ENCODE measurements around the gene ATP1B3. TPM values are rescaled to one million over a fixed set of nuclear protein-coding genes. Genes with fewer than 3 reads are reported as not detected.

ATP1B3 gene
- total and polyA plus RNA-seq, 2 of the 13 experiments (the other 11 are each of a cell fraction or from before 2014, with no cell fraction given), result 84.3 to 93.6 TPM

DNA sequence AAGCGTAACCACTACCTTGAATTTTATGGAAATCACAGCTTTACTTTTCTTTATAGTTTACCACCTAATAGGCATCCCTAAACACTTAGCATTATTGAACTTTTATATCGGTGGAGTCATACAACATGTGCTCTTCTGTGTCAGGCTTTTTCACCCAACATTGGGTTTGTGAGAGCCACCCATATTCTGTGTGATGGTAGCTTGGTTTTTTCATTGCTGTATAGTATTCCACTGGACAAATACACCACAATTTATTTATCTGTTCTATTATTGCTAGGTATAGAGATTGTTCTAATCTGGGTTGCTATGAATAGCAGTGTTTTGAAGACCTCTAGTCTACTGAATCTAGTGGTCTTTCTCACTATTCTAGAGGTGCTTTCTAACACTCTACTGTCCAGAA lies 31.6 kb upstream of the ATP1B3 start:
- H2AFZ ChIP-seq (ENCODE audit: low read length), result no peak overlapping the region
- no peaks in the 10 kb centered on the region for H3K36me3 ChIP-seq (replicated peaks in 1 of 2; ENCODE audit: control insufficient read depth in 1 of 2, insufficient read depth in 2 of 2, low read length in 2 of 2)
- in situ Hi-C loops (cut with HindIII; ENCODE audit: extremely low pct_ligation_motif_present, low pct_unique_long_range_greater_than_20kb), result no loop called here
- no peaks in the 10 kb centered on the region for H3K9me3 ChIP-seq (ENCODE audit: low read length)
- H3K4me3 ChIP-seq (replicated peaks in 1 of 3; ENCODE audit: insufficient read depth in 1 of 3, low read depth in 2 of 3, low read length in 3 of 3), result no peak overlapping the region
- H3K4me1 ChIP-seq (ENCODE audit: insufficient read depth, low read length), result peaks cover 7% of the 10 kb centered on the region
- BruUV-seq (replicated peaks), result no TSS peak
- FAIRE-seq (no peak), ATAC-seq (no peak), DNase-seq (ENCODE audit: low spot score) (no peak)
- CTCF ChIA-PET (ENCODE audit: low intra/inter-chr PET ratio, low total read pairs), result no interaction called here
- intact Hi-C loops (cut with micrococcal nuclease; ENCODE audit: unreplicated experiment), result no loop called here
- no peak overlapping the region for H3K4me2 ChIP-seq (ENCODE audit: low read depth, low read length)
- 69% methylated on average over 2 of the region's 2 CpGs for WGBS (ENCODE audit: low lambda C conversion rate)
- H3K27me3 ChIP-seq (ENCODE audit: control insufficient read depth in 1 of 2, insufficient read depth in 2 of 2, low read length in 2 of 2), result 0 out of 5 replicates have a peak, but pooled peaks cover 0 to 6% of the 10 kb centered on the region in 2 experiments
- POLR2A ChIA-PET, result no interaction called here
- H3K27ac ChIP-seq (ENCODE audit: extremely low read length, insufficient read depth, low read length), result no peak overlapping the region
- no peak for TF ChIP-seq KLF16 (CRISPR knock-in tag; IDR thresholded peaks at IDR 0.05)
- TF ChIP-seq, protein P1, sequence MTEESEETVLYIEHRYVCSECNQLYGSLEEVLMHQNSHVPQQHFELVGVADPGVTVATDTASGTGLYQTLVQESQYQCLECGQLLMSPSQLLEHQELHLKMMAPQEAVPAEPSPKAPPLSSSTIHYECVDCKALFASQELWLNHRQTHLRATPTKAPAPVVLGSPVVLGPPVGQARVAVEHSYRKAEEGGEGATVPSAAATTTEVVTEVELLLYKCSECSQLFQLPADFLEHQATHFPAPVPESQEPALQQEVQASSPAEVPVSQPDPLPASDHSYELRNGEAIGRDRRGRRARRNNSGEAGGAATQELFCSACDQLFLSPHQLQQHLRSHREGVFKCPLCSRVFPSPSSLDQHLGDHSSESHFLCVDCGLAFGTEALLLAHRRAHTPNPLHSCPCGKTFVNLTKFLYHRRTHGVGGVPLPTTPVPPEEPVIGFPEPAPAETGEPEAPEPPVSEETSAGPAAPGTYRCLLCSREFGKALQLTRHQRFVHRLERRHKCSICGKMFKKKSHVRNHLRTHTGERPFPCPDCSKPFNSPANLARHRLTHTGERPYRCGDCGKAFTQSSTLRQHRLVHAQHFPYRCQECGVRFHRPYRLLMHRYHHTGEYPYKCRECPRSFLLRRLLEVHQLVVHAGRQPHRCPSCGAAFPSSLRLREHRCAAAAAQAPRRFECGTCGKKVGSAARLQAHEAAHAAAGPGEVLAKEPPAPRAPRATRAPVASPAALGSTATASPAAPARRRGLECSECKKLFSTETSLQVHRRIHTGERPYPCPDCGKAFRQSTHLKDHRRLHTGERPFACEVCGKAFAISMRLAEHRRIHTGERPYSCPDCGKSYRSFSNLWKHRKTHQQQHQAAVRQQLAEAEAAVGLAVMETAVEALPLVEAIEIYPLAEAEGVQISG (CRISPR knock-in tag; IDR thresholded peaks at IDR 0.05), result no peak
- no peak for TF ChIP-seq SMAD1 (CRISPR knock-in tag; IDR thresholded peaks at IDR 0.05; ENCODE audit: borderline replicate concordance, low read depth)
- no peak for TF ChIP-seq HDAC1 (CRISPR knock-in tag; IDR thresholded peaks at IDR 0.05)
- TF ChIP-seq ZNF761 (CRISPR knock-in tag; conservative IDR thresholded peaks at IDR 0.05), result no peak
- TF ChIP-seq, protein P2, sequence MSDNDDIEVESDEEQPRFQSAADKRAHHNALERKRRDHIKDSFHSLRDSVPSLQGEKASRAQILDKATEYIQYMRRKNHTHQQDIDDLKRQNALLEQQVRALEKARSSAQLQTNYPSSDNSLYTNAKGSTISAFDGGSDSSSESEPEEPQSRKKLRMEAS (IDR thresholded peaks at IDR 0.05), result no peak
- no peak for TF ChIP-seq ERF (CRISPR knock-in tag; IDR thresholded peaks at IDR 0.05)
- TF ChIP-seq, protein P3, sequence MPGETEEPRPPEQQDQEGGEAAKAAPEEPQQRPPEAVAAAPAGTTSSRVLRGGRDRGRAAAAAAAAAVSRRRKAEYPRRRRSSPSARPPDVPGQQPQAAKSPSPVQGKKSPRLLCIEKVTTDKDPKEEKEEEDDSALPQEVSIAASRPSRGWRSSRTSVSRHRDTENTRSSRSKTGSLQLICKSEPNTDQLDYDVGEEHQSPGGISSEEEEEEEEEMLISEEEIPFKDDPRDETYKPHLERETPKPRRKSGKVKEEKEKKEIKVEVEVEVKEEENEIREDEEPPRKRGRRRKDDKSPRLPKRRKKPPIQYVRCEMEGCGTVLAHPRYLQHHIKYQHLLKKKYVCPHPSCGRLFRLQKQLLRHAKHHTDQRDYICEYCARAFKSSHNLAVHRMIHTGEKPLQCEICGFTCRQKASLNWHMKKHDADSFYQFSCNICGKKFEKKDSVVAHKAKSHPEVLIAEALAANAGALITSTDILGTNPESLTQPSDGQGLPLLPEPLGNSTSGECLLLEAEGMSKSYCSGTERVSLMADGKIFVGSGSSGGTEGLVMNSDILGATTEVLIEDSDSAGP (CRISPR knock-in tag; IDR thresholded peaks at IDR 0.05; ENCODE audit: borderline replicate concordance), result no peak
- TF ChIP-seq, protein P4, sequence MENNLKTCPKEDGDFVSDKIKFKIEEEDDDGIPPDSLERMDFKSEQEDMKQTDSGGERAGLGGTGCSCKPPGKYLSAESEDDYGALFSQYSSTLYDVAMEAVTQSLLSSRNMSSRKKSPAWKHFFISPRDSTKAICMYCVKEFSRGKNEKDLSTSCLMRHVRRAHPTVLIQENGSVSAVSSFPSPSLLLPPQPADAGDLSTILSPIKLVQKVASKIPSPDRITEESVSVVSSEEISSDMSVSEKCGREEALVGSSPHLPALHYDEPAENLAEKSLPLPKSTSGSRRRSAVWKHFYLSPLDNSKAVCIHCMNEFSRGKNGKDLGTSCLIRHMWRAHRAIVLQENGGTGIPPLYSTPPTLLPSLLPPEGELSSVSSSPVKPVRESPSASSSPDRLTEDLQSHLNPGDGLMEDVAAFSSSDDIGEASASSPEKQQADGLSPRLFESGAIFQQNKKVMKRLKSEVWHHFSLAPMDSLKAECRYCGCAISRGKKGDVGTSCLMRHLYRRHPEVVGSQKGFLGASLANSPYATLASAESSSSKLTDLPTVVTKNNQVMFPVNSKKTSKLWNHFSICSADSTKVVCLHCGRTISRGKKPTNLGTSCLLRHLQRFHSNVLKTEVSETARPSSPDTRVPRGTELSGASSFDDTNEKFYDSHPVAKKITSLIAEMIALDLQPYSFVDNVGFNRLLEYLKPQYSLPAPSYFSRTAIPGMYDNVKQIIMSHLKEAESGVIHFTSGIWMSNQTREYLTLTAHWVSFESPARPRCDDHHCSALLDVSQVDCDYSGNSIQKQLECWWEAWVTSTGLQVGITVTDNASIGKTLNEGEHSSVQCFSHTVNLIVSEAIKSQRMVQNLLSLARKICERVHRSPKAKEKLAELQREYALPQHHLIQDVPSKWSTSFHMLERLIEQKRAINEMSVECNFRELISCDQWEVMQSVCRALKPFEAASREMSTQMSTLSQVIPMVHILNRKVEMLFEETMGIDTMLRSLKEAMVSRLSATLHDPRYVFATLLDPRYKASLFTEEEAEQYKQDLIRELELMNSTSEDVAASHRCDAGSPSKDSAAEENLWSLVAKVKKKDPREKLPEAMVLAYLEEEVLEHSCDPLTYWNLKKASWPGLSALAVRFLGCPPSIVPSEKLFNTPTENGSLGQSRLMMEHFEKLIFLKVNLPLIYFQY (CRISPR knock-in tag; IDR thresholded peaks at IDR 0.05; ENCODE audit: borderline replicate concordance), result no peak
- TF ChIP-seq TCF7L2 (IDR thresholded peaks at IDR 0.05; ENCODE audit: low read depth, low read length), result no peak
- TF ChIP-seq ZNF20 (CRISPR knock-in tag; IDR thresholded peaks at IDR 0.05), result no peak
- H3K79me2 ChIP-seq (ENCODE audit: insufficient read depth, low read length), result no peaks in the 10 kb centered on the region
- no peak overlapping the region for H3K9ac ChIP-seq (ENCODE audit: insufficient read depth, low read depth, low read length)
- H4K20me1 ChIP-seq (ENCODE audit: insufficient read depth, low read length), result no peaks in the 10 kb centered on the region

Data from HepG2 (cell line).